GM18858 (cell line): ENCODE measurements around the gene PI4KB.
A peak's percentile ranks its signal among the peaks of the same experiment; 100 is the strongest.
"Not testable (repeated sequence)": the region's sequence is repeated elsewhere in the genome, so short reads cannot be mapped to it uniquely, and the experiment has no call there.

Source experiments
- ATAC-seq: cut with Tn5 transposase; IDR thresholded peaks from one replicate; pipeline ENCODE4 v1.9.1; 2021; ENCODE audit not compliant: unreplicated experiment

The PI4KB gene

DNA sequence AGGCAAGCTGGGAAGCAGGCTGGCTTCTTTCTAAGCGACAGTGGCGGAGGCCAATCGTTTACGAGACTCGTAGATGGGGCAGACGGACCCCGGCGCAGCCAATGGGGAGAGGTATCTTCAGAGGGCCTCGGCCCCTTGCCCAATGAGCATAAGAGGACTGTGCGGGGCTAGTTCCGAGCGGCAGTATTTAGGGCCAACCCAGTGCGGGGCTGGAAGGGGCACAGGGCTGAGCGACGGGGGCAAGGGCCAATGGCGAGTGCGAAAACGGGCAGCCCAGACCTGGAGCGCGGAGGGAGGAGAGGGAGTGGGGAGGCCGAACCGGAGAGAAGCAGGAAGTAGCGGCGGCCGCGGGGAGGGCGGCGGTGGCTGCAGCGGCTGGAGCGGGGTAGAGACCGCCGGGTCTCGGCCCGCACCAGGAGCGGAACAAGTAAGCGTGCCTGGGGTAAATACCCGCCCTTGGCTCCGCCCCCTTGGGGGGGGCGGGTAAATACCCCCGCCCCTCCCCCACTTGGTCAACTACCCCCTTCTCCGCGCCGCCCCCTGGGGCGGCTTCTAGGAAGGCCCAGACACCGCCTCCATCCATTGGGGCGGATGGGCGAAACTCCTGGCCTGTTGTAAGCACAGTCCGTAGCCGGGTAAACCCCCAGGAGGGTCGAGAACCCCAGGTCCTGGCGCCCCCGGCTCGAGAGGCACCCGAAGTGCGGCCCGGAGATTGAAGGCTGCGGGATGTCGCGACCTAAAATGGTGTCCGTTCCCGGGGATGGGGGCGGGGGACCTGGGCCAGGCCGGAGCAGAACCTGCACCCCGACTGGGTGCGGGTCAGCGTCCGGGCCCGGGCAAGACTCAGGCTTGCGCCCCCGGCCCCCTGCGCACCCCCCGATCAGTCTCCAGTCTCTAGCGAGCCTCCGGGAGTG is 45.0 kb downstream of the PI4KB start, which contains the start of gene ZNF687:
ZNF687 (plus strand) TSS at position 331 of the 914 bp plus-strand sequence. CDS start 3,993 bp downstream, outside the sequence.
- peak; percentile 83 for ATAC-seq

DNA sequence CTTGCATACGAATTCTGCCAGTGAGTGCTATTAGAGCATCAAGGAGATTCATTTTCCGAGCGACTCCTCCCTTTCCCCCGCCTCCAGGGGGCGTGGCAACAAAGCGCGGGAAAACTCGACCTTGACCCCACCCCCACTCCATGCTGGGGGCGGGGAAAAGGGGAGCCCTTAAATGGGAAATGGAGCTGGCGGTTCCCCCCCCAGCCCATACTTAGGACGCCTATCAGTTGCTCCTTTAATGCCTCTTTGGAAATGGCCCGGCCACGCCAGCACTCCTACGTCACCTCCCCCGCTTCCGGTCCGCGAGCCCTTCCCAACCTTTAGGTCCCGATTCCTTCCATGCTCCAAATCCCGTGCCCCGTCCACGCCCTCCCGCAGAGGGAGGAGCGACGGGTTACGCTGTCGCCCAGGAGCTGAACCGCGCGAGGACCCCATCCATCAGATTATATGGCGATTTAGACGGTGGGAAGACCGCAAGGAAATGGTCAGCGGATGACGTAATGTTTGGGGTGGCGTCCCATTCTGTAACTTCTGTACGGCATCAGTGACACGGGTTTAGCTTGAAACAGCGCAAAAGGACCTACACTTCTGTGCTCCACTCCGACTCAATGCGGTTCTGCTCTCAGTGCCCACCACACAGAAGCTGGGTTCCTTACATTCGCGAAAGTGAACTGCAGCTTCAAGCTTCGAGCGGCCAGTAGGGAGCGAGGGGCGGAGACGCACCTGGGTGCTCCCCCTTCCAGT is 45.8 kb downstream of the PI4KB start:
- ATAC-seq: no peak

DNA sequence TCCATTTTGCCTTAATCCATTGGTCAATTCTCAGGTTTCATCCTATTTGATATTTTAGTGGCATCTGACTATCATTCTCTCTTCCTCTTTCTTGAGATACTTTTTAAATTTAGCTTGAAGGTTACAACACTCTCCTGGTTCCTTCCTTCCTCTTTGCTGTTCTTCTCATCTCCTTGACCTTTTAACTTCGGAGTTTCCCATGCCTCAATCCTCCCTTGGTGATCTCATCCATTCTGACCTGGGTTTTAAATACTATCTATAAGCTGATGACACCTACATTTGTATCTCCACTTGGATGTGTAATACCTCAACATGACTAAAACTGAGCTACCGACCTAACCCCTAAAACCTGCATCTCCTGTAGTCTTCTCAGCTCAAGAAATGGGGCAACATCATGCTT is 50.0 kb downstream of the PI4KB start:
- ATAC-seq: no peak

DNA sequence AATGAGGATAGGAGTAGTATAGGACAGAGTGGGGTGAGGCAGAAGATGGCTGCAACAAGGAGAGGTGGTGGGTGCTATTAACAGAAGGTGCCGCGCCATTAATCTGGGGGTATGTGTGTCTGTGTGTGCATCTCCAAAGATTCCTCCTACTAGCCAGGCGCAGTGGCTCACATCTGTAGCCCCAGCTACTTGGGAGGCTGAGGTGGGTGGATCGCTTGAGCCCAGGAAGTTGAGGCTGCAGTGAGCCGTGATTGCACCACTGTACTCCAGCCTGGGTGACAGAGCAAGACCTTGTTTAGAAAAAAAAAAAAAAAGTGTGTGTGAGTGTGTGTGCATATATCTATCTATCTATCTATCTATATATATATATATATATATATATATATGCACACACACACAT is 51.9 kb downstream of the PI4KB start:
- not testable (repeated sequence) for ATAC-seq

DNA sequence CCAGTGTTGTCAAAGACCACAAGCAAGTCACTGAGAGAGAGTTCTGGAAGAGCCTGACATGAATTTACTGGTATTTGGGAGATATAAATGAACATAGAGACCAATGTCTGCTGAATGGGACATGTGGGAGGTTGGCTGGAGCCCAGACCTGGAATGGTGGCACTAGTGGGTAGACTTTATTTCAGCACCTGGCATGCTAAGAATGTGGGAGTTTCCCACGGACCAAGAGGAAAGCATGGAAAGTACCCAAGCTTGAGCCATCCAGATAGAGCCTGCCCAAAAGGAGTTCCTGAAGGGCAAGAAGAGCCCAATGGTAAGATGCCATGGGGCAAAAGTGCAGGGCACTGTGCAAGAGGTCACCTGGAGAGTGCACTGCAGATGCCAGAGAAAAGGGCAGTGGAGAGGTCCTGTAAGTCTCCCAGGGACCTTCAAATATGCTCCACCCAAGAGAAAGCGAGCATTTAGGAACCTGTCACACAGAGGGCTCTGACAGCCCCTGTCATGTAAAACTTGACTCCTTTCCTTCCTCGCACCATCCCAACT is 53.2 kb downstream of the PI4KB start:
- ATAC-seq: no peak

- no peak for ATAC-seq
Measured at GRCh38 chr1:151267760-151268159, 59.5 kb downstream of the PI4KB start.

GRCh38 chr1:151266821-151267220 is 60.4 kb downstream of the PI4KB start:
- ATAC-seq: no peak

- ATAC-seq: no peak
Measured at GRCh38 chr1:151266315-151266714, 60.9 kb downstream of the PI4KB start.

DNA sequence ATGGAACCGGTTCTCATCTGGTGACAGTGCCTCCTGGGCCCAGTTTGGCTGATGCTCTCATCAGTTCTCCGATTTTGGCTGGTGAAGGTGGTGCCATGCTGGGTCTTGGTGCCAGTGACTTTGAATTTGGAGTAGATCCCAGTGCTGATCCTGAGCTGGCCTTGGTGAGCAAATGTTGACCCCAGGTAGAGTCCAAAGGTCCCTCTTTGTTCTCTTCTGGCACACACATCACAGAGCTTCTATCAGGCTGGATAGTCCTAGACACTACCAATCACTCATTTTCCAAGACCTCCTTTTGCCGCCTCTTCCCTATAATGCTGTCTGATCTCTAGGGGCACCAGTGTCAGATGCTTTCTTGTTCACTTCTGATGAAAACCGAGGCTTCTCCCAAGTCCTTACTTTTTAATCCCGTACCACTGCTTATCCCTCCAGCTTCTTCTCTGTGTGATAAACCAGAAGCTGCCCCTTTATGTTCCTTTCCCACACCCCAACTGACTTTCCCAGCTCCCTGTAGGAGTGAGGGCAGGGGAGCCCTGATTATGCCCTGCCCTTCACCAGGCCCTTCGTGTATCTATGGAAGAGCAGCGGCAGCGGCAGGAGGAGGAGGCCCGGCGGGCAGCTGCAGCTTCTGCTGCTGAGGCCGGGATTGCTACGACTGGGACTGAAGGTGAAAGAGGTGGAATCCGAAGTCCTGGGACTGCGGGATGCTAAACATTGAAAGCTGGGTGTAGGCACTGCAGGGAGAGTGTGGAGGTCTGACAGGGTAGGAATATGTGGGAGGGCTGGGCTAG is 61.6 kb downstream of the PI4KB start:
- ATAC-seq: no peak

DNA sequence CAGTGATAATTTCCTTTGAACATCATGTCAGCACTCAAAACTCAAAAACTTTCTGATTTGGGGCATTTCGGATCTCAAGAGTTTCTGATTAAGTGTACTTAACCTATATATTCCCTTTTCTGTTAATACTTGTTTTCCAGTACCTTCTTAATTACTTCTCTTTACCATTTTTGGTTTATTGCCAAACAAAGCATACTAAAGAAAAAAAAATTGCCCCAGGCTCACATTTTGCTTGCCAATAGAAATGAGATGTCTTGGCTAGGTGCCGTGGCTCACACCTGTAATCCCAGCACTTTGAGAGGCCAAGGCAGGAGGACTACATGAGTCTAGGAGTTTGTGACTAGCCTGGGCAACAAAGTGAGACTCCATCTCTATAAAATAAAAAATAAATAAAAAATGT is 67.9 kb downstream of the PI4KB start:
- no peak for ATAC-seq

GRCh38 chr1:151255381-151255780 is 71.8 kb downstream of the PI4KB start:
- no peak for ATAC-seq

- peak; percentile 68 for ATAC-seq
Measured at GRCh38 chr1:151254217-151255213, 72.7 kb downstream of the PI4KB start, which contains the start of gene PSMD4. Gene PSMD4, plus strand, starts transcription at chr1:151254734. Its CDS starts 49 bp downstream, at chr1:151254783.

- no peak for ATAC-seq
Measured at GRCh38 chr1:151251656-151252470, 75.4 kb downstream of the PI4KB start.

- no peak for ATAC-seq
Measured at GRCh38 chr1:151246786-151247185, 80.4 kb downstream of the PI4KB start.

DNA sequence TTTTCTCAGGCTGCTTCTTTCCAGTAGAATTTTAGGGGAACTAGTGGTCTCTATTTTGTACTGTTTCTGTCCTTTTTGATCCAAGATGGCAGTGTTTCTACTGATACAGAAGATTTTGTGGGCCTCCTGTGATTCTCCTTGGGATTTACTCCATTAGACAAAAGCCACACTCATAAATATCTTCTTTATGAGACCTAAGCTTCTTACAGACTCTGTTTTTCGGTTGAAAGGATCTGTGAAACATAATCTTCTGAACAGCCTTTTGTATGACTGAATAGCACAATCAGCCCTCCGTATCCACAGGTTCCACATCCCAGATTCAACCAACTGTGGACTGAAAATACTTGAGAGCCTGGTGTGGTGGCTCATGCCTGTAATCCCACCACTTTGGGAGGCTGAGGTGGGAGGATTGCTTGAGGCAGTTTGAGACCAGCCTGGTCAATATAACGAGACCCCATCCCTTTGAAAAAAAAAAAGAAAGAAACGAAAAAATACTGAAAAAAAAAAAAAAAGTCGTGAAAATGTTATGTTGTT is 83.5 kb downstream of the PI4KB start:
- ATAC-seq: no peak

GRCh38 chr1:151242442-151242841 is 84.8 kb downstream of the PI4KB start:
- ATAC-seq: no peak
